HG02610 (cell line): ENCODE data around the gene ARID4A.
A peak's percentile ranks its signal among the peaks of the same experiment; 100 is the strongest.
"Not testable (repeated sequence)": the region's sequence is repeated elsewhere in the genome, so short reads cannot be mapped to it uniquely, and the experiment has no call there.

ENCODE experiments used
- ATAC-seq: cut with Tn5 transposase; IDR thresholded peaks from one replicate; pipeline ENCODE4 v1.9.1; 2021; ENCODE audit warnings: mild to moderate bottlenecking, moderate library complexity; ENCODE audit not compliant: unreplicated experiment

Gene ARID4A, protein sequence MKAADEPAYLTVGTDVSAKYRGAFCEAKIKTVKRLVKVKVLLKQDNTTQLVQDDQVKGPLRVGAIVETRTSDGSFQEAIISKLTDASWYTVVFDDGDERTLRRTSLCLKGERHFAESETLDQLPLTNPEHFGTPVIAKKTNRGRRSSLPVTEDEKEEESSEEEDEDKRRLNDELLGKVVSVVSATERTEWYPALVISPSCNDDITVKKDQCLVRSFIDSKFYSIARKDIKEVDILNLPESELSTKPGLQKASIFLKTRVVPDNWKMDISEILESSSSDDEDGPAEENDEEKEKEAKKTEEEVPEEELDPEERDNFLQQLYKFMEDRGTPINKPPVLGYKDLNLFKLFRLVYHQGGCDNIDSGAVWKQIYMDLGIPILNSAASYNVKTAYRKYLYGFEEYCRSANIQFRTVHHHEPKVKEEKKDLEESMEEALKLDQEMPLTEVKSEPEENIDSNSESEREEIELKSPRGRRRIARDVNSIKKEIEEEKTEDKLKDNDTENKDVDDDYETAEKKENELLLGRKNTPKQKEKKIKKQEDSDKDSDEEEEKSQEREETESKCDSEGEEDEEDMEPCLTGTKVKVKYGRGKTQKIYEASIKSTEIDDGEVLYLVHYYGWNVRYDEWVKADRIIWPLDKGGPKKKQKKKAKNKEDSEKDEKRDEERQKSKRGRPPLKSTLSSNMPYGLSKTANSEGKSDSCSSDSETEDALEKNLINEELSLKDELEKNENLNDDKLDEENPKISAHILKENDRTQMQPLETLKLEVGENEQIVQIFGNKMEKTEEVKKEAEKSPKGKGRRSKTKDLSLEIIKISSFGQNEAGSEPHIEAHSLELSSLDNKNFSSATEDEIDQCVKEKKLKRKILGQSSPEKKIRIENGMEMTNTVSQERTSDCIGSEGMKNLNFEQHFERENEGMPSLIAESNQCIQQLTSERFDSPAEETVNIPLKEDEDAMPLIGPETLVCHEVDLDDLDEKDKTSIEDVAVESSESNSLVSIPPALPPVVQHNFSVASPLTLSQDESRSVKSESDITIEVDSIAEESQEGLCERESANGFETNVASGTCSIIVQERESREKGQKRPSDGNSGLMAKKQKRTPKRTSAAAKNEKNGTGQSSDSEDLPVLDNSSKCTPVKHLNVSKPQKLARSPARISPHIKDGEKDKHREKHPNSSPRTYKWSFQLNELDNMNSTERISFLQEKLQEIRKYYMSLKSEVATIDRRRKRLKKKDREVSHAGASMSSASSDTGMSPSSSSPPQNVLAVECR

DNA sequence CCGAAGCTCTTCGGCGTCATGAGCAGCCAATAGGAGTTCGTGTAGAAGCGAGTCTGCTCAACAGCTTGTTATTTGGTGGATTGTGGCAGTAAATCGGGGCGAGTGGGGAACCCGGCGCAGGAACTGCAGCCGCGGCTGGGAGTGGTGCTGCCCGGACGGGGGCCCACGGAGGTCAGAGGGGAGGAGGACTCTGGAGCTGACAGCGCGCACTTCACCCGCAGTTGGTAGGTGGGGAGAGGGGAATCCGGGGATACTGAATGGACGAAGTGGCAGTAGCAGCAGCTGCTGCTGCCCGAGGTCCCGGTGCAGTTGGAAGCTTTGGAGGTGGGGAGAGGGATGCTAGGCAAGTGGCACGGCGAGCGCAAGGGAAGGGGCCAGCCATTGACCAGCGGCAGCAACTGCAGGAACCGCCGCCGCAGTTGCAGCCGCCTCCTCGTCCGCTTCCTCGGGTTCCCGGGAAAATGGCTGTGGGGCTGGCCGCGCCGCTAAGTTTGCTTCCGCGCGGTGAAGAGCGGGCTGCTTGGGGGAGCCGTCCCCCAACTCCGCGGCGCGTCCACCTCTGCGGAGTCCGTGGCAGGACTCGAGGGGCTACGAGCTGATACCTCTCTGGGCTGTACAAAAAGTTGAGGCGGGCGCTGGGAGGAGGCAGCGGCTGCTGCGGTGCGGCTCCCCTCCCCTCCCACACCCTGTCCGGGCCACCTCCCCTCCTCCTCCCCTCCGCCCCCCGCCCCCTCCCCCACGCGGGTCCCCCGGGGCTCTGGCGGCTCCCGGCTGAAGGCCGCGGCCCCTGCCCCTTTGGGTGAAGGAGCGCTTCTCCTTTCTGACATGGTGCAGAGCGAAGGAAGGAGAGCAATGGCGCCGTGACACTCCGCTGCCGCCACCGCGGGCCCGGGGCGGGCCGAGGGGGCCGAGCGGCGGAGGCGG is at the start of gene ARID4A:
Gene ARID4A (plus strand): TSS at position 79 of the 924 bp plus-strand sequence. CDS start 1,300 bp downstream, outside the sequence.
- peak; percentile 5 for ATAC-seq

DNA sequence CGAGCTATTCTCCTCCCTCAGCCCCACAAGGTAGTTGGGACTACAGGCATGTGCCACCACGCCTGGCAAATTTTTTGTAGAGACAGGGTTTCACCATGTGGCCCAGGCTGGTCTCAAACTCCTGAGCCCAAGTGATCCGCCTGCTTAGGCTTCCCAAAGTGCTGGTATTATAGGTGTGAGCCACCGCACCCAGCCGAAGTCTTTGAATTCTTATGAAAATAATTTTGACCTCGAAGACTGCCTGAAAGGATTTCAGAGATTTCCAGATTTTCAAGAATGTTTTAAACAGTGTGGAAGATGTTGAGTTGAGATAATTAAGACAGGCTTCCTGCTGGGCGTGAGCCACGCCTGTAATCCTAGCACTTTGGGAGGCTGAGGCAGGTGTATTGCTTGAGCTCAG is 48.7 kb upstream of the ARID4A start:
- ATAC-seq: no peak

DNA sequence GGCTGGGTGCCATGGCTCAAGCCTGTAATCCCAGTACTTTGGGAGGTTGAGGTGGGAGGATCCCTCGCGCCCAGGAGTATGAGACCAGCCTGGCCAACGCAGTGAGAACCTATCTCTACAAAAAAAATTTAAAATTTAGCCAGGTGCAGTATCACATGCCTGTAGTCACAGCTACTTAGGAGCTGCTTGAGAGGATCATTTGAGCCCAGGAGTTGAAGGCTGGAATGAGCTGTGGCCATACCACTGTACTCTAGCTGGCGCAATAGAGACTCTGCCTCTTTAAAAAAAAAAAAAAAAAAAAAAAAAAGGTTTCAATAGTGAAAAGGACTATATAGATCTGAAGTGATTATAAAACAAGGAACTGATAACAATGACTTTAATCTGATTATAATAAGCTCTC is 40.2 kb upstream of the ARID4A start:
- no peak for ATAC-seq

DNA sequence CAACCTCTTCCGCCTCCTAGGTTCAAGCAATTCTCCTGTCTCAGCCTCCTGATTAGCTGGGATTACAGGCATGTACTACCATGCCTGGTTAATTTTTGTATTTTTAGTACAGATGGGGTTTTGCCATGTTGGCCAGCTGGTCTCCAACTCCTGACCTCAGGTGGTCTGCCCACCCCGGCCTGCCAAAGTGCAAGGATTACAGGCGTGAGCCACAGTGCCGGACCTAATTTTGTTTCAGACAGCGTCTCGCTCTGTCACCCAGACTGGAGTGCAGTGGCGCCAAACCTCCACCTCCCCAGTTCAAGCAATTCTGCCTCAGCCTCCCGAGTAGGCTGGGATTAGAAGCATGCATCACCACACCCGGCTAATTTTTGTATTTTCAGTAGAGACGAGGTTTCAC is 36.4 kb upstream of the ARID4A start:
- not testable (repeated sequence) for ATAC-seq

DNA sequence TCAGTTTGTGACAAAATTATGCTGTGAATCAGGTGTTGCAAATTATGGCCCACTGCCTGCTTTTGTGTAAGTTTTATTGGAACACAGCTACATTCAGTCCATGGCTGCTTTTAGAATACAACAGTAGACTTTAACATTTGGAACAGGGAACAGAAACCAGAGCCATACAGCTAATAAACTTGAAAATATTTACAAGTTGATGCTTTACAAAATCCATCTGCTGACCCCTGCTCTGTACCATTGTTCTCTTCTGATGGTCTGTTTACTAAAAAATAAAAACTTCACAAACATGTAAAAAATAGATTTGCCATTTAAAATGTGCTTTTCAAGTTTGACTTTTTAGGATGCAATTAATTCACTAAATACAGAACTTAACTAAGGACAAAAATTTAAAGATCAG is 33.0 kb upstream of the ARID4A start:
- no peak for ATAC-seq

DNA sequence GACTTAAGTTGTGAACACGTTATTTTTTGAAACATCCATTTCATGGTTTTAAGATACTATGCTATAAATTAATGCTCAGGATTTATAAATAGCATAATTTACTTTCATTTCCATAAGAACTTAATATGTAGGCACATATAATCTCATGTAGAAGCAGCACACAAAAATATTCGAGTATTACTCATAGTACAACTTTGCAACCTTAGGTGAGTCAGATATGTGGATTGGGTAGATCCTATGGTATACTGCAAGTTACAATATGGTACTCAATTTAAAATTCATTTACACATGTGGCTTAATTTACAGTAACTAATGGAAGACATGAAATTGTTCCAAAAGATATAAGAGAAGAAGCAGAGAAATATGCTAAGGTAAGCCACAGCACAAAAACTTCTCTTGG is 27.7 kb upstream of the ARID4A start:
- ATAC-seq: no peak

DNA sequence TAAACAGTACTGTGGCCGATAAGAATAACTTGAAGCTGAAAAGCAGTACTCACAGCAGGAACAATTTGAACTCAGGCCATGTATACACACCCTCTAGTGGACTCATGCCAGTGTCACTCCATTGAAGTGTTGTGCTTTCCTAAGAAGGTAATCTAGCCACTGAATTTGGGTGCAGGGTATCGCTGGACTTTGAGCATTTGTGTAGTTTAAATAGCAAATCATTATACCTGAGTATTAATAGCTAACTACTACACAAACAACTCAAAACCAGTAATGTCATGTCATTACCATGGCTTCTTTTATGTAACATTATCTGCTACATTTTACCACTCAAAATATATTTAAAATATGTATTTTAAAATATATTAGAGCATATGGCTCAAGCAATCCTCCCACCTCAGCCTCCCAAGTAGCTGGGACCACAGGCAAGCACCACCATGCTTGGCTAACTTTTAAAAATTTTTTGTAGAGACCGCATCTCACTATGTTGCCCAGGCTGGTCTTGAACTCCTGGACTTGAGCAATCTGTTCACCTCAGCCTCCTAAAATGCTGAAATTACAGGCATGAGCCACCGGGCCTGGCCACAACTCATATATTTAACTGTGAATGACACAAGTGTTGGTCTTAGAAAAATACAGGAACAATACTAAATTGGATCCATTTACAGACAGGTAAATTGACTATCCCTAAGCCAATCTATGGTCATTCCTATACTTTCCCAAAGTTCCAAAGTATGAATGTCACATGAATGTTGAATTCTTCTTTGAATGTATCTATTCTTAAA is 25.6 kb upstream of the ARID4A start:
- ATAC-seq: no peak

DNA sequence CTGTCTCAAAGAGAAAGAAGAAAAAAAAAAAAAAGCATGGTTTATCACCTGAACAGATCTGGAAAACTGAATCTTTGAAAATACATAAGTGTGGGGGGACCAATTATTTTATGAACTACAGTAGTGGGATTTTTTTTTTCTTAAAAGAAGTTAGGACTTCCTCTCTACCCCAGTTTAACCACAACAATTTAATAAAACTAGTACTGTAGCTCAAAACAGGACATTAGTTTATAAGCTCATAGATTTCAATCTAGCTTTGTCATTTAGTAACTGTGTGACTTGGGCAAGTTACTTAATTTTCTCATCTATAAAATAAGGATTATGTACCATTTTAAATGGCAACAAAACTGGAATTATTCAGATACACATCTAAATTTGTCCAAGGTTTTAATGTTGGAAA is 23.5 kb upstream of the ARID4A start:
- no peak for ATAC-seq

DNA sequence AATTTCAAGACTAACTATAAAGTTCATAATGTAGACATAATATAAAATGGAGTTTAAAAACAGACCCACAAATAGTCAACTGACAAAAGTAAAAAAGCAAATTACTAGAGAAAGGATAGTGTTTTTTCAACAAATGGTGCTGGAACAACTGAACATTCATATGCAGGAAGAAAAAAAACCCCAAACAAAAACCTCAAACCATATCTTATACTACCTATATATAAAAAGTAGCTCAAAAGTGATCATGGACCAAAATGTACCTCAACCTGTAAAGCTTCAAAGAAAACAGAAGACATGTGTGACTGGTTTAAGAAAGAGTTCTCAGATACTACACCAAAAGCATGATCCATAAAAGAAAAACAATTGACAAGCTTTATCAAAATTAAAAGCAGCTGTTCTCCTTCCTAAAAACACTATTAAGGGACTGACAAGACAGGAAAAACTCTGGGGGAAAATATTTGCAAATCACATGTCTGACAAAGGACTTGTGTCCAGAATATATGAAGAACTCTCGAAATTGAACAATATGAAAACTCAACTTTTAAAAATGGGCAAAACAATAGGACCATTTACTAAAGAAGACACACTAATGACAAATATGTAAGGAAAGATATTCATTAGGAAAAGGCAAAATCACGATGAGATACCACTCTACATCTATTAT is 22.7 kb upstream of the ARID4A start:
- no peak for ATAC-seq

DNA sequence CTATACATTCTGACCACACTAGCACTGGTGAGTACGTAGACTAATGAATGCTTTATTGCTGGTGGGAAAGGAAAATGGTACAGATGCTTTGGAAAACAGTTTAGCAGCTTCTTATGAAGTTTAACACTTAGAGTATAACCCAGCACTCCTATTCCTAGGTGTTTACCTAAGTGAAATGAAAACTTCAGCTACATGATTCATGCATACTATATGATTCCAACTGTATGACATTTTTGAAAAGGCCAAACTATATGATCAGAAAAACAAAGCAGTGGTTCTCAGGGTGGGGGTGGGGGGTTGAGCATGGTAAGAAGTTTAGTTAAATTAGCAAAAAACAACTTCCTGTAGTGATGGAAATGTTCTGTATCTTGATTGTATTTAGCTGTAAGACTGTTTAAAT is 22.1 kb upstream of the ARID4A start:
- no peak for ATAC-seq

DNA sequence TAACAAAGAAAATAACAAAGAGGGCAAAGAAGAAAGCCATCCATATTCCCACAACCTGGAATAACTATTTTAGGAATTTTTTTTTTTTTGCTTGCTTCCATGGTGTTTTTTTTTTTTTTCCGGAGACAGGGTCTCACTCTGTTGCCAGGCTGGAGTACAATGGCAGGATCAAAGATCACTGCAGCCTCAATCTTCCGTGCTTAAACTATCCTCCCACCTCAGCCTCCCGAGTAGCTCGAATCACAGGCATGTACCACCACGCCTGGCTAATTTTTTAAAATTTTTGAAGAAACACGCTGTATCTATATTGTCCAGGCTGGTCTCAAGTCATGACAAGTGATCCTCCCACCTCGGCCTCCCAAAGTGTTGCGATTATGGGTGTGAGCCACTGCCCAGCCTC is 20.2 kb upstream of the ARID4A start:
- ATAC-seq: no peak

DNA sequence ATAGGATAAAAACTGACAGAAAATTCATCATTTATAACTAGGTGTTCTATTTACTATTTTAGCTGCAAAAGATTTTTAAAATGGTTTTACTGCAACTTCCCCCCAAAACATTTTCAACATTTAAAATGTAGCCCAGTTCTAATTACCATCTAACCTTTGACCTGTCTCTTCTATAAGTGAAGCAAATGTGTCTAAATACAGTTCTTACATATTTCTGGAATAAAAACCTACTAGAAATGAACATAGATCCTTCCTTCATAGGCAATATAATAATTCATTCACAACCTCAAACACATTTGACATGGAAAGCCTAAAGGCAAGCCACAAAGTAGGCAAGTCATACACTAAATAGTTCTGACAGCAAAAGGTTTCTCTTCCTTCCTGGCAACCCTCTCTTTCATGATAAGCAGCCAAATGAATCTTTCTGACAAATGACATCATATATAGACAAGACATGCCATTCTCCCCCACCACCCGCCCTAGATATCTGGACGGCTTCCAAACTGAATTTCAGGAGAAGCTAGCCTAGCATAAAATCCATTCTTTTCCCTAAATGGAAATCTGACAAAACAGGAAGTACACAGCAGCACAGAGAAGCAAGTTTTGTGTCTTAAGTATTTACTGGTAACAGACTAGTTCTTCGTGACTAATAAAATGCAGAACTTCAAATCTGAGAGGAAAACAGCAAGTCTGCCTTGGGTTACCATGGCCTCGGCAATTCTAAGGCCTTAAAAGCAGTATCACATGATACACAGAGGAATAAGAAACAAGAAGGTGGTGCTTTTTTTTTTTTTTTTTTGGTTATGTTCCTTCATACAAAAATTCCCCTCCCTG is 17.2 kb upstream of the ARID4A start:
- peak; percentile 75 for ATAC-seq

DNA sequence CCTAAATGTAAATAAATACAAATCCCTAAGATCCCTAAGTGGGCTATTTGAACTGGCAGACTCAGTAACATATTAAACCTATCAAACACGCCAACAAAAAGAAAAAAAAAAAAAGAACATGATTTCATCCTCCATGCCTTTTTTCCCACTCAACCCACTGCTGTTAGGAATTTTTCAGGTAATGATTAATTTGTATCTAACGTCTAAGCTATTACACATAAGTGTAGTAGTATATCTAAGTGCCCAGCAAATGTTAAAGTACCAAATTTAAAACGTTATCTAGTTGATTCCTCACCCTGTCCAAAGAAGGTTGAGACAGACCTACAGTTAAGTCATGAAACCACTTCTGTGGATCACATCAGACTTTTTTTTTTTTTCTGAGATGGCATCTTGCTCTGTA is 16.4 kb upstream of the ARID4A start:
- ATAC-seq: no peak

DNA sequence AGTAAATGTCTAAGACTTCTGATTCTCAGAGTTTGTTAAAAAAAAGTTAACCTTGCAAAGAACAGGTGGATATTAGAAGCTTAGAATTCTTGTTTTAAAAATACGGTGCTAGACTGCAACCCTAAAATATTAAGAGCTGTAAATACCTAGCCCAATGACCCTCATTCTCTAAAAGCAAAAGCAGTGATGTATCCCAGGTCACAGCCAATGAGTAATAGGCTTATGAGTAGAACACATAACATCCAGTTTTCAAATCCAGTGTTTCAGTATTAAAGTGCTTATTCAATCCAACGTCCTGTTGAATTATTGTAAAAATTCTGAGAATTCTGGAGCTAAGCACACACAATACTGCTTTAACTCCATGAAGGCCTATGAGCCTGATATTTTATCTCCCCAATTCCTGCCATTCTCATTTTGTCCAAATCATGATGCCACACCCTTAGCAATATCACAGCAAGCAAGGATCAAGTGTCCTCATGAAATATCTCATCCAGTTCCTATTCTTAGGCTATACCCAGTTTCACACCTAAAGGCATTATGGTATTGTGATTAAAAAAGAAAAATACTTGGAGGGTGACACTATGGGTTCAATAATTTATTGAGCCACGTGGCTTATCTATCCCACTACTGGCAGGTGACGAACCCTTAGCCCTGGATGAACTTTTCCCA is 15.3 kb upstream of the ARID4A start:
- ATAC-seq: no peak

DNA sequence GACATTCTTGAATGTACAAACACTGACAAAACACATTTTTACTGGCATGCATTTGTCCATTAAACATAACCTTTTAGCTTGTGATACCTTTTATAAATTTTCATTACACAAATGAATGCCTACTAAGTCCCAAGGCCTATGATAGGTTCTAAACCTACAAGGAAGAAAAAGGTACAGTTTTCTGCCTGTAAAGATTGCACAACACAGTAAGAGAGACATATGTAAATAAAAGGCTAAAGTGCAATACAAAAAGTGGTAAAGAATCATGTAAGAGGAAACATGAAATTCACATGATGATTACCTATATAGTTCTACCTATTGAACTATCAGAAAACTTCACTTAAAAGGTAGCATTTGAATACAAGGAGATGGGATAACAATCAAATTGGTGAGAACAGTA is 14.6 kb upstream of the ARID4A start:
- no peak for ATAC-seq

DNA sequence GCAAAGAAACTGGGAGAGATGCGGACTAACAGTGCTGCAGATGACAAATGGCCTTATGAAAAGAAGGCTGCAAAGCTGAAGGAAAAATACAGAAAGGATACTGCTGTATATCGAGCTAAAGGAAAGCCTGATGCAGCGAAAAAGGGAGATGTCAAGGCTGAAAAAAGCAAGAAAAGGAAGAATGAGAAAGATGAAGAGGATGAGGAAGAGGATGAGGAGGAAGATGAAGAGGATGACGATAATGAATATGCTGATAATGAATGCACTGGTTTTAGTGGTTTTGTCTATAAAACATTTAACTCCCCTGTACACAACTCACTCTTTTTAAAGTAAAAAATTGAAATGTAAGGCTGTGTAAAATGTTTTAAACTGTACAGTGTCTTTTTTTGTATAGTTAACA is 13.2 kb upstream of the ARID4A start:
- ATAC-seq: no peak

DNA sequence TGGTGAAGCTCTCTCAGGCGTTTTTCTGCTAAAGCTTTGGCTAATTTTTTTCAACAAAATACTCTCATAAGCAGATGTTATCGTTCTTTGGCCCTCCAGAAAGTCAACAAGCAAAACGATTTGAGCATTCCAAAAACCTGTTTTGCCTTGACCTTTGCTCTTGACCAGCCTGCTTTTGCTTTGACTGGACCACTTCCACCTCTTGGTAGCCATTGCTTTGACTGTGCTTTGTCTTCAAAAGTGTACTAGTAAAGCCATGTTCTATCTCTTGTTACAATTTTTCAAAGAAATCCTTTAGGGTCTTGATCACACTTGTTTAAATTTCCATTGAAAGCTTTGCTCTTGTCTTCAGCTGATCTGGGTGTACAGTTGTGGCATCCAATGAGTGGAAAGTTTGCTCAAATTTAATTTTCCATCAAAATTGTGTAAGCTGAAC is 10.7 kb upstream of the ARID4A start:
- ATAC-seq: no peak
